Inflammatory macrophage treated with lipopolysaccharide for 4 hours (primary cell): ENCODE data around the gene ADGRG3.

Experiments used
- DNase-seq: peaks from one replicate; pipeline ENCODE4 v3.0.0-alpha.2; 2020

The ADGRG3 gene

GRCh38 chr16:57630931-57631845, 36.9 kb upstream of the ADGRG3 start:
- no peak for DNase-seq

GRCh38 chr16:57632568-57632967, 35.5 kb upstream of the ADGRG3 start:
- no peak for DNase-seq

DNA sequence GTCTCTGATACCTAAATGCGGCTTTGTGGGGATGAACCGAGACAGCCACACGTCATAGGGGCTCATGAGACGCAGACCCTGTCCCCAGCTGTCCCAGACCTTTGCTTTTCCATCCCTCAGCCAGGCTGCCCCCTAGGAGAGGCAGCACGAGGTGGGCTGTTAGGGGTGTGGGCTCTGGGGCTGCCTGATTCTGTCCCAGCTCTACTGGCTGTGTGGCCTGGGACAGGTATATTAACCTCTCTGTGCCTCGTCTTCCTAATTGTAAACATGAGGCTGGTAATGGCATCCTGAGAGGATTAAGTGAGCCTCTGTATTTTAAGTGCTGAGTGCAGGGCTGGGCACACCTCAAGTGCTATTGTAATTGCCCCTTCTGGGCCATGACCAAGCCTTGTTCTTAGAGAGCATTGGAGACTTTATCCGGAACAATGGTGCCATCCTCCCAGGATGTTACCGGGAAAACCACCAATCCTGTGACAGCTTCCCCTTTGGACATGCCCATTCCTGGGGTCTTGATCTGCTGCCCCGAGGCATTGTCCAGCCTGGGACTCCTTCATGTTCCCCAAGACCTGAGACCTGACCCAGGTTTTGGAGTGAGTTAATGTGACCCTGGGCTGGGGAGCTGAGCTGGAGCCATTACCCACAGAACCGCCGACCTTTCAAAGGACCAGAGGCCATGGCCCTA, 34.6 kb upstream of the ADGRG3 start:
- DNase-seq: no peak

- no peak for DNase-seq
Observed at GRCh38 chr16:57634171-57634570, 33.9 kb upstream of the ADGRG3 start.

GRCh38 chr16:57635266-57636097, 32.6 kb upstream of the ADGRG3 start:
- DNase-seq: no peak

GRCh38 chr16:57636184-57636583, 31.9 kb upstream of the ADGRG3 start:
- DNase-seq: no peak

GRCh38 chr16:57637020-57637419, 31.1 kb upstream of the ADGRG3 start:
- DNase-seq: peak; percentile 16

DNA sequence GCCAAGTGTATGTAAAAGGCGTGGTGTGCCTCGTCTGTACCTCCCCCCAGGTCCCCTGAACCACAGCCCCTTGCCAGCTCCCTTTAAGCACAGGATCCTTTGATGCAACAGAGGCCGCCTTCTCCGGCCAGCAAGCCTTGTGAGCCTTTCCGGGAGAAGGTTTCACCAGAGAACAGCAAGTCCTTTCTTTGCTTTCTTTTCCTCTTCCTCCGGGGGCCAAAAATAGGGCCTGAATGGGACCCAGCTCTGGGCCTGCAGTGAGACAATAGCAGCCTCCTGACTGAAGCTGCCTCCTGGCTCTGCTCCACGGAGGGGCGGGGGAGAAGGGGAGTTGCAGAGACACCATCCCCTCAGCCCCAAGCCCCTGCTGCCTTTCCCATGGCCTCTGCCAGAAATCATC, 30.7 kb upstream of the ADGRG3 start:
- DNase-seq: no peak

DNA sequence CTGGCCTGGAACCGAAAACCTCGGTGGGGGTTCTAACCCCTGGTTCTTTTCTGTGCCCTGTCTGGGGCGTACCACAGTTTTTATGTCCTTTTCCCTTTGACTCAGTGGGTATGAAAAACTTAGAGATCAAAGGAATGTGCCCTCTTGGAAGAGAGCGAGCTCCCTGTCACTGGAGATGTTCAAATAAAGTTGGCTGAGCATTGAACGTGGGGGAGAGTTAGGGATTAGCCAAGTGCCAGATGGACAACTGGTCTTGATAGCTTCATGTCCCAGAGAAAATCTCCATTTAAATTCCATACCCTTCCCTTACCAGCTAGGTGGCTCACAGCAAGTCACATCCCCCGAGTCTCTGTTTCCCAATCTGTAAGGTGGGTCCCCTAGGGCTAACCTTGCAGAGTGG, 30.1 kb upstream of the ADGRG3 start:
- no peak for DNase-seq

DNA sequence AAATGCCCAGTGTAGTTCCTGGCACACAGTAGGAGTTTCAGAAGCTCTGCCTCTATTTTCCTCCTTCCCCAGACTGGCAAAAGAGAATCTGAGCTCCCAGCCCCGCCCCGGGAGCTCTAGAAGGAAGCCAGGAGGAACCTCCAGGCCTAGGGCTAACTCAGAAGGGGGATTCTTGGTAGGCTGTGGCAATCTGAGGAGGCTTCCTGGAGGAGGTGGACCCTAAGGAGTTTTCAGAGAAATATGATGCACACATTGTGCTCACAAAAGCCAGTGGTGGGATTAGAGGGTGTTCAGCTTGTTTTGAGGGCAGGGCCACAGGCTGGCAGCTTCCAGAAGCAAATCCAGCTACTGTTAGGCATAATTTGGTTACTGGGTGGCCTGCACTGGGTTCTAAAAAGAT, 29.7 kb upstream of the ADGRG3 start:
- no peak for DNase-seq

DNA sequence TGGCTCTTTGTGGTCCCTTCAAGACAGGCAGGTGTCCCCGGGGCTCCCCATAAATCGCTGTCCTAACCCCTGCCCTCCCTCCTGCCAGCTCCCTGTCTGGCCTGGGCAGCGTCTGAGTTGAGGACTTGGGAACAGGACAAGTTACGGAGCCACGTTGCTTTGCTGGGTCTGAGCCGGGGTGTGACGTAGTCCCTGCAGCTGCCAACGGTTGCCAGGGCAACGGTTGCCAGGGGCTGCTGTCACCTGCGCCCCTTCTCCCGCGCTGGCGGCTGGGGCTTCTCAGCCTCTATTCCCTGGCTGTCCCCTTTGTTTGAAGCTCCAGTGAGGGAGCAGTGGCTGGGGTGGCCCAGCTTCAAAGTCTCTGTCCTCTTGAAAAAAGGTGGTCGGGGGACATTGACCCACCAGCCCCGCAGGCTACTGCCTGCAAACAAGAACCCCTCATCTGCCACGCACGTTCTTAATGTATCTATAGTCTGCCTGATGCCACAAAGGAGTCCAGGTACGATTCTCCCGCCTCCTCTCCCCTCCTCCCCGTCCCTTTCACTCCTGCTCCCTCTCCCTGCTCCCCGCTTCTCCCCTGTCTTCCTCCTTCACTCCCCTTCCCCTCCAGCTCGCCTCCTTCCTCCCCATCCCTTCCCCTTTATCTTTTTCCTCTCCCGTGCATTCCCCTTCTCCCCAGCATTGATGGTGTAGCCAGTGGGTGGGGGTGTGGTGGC, 28.8 kb upstream of the ADGRG3 start:
- no peak for DNase-seq

DNA sequence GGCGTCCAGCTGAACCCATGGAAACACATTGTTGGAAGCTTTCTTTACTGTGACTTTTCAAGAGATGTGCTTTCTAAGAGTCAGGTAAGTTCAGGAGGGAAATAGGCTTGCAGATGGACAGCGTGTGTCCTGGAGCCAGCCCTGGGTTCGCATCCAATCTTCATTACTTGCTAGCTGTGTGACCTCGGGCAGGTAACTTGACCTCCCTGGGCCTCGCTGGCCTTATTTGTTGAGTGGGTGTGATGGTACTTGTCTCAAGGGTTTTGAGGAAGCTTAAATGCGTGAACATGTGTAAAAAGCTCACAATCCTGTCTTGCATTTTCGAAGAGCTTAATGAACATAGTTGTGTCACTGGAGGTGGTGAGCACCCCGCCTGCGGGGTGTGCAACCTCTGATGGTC, 27.9 kb upstream of the ADGRG3 start:
- DNase-seq: no peak

DNA sequence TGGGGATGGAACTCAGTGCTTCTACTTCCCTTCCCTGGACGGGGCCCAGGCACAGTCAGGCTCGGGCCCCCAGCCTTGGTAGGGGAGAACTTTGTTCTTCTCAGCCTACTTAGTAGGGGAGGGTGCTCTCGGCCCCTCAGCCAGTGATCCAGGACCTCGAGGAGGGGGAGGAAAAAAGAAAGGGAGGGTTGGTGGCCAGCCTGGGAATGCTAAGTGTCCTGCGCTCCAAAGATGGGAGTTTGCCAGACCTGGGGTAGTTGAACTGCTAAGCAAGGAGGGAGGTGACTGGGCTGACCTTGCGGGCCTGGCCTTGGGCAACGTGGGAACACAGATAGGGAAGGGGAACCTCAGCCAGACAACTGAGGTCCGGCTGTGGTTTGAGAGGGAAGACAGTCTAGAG, 27.5 kb upstream of the ADGRG3 start:
- no peak for DNase-seq

DNA sequence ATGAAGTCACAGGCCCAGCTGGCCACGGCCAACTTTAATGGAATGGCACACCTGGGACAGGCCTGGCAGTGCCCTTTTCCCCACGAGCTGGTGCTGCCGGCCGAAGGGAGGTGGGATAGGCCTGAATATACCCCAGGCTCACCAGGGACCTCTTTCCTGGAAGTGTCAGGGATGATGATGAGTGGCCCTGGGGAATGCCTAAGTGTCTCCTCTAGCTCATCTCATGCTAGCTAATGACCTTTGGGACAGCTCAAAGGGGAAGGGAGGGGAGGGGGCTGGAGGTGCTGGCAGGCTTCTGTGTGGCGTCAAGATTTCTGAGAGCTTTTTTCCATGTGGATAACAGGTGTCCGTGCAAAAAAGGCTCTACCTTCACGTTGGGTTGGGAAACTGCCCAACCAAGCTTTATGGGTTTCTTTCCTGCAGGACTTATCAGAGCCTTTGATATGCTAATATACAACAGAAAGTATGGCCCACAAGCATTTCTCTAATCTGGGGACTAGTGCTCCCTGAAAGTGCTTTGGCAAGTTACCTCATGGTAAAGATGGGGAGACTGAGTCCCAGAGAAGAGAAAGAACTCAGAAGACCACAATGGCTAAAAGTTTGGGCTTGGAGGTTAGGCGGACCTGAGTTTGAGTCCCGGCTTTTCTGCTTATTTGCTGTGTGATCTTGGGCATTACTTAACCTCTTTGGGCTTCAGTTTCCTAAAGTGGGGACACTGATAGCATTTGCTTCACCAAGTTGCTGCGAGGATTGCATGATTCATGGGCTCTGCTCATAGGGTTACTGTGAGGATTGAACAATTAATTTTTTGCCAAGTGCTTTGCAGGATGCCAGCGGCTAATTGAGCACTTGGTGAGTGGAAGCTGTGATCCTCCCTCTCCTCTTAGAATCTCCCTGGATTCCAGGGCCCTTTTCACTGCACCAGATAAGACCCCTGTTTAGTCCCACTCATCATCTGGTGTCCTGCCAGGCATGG, 25.7 kb upstream of the ADGRG3 start:
- no peak for DNase-seq

GRCh38 chr16:57643147-57643874, 24.8 kb upstream of the ADGRG3 start:
- DNase-seq: peak; percentile 72

DNA sequence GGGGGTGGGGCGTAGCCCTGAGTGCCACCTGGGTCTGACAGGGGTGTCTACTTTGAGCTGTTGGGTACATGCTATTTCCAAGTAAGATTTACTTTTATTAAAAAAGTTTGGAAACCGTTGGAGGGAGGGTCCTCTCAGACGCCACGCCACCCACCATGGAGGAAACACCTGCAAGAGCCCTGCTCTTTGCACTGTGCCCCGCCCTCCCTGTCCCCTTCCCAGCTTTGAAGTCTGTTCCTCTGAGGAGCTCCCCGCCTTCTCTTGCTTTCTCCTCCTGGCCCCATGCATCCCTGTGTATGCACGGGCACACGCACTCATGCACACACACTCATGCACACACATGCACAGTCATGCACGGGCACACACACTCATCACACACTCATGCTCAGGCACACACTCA, 24.2 kb upstream of the ADGRG3 start:
- DNase-seq: no peak

- DNase-seq: no peak
Observed at GRCh38 chr16:57644383-57645014, 23.6 kb upstream of the ADGRG3 start.

GRCh38 chr16:57645169-57645568, 22.9 kb upstream of the ADGRG3 start:
- no peak for DNase-seq

DNA sequence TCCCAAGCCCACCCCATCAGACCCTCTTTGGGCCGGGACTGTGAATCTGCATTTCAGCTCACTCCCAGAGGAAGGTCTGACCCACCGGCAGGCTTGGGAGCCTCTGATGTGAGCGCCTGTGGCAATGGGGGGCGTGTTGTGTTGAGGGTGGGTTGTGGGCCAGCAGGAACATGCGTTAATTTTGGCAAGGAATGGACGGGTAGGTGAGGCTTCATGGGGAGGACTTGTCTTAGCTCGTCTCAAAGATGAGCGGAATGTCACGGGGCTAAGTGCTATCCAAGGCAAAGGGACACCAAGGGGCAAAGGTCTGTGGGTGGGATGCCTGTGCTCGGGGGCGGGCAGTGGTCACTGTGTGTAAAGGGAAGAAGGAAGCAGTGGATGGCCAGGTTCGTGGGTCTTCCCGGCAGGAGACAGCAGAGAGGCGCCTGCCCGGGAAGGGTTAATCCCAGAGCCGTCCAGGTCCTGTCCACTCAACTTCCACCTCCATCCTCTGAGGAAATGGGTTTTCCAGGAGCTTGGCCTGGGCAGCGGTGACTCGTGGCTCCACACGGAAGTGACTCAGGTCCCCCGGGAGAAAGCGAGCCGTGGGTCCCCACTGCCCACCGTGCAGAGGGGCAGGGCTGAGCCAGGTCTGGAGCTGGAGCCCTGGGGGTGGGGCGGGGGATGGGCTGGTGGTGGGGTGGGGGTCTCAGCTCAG, 22.3 kb upstream of the ADGRG3 start:
- no peak for DNase-seq
